ENCODE results near the gene GPR78. TPM values are rescaled to one million over a fixed set of nuclear protein-coding genes. Genes with fewer than 3 reads are reported as not detected.

GPR78 gene
- total RNA-seq, 2 donors from 2014 or later: 0.45 TPM; not detected in 1

- Histone ChIP-seq H3K27me3 (replicated peaks; ENCODE audit: insufficient read depth) (no peaks in the 10 kb centered on the region), H3K27ac (no peak overlapping the region), H3K9me3 (no peaks in the 10 kb centered on the region), H3K36me3 (no peaks in the 10 kb centered on the region), H3K4me1 (replicated peaks) (no peaks in the 10 kb centered on the region), H3K4me3 (no peak overlapping the region)
- no peak for DNase-seq (ENCODE audit: low spot score)
- no peak for TF ChIP-seq POLR2A (IDR thresholded peaks at IDR 0.05)
- TF ChIP-seq POLR2AphosphoS5 (IDR thresholded peaks at IDR 0.05): no peak
- no peak for TF ChIP-seq CTCF (IDR thresholded peaks at IDR 0.05)
- intact Hi-C loops (cut with DNase I): loop anchor here (5.0 kb wide), 1 partner anchor 73 kb away; no protein-coding TSS in a partner anchor
- 84% methylated on average over 25 of the region's 32 CpGs for WGBS
These were observed 35.3 kb upstream of the GPR78 start for GRCh38 chr4:8544741-8545438.

- no peaks in the 10 kb centered on the region for H3K9me3 ChIP-seq
- 79% methylated on average over 9 of the region's 9 CpGs for WGBS
- H3K27me3 ChIP-seq (replicated peaks; ENCODE audit: insufficient read depth): no peaks in the 10 kb centered on the region
- H3K4me3 ChIP-seq: no peak overlapping the region
- intact Hi-C loops (cut with DNase I): loop anchor here (5.0 kb wide), 1 partner anchor 73 kb away; no protein-coding TSS in a partner anchor
- H3K27ac ChIP-seq: no peak overlapping the region
- no peak for DNase-seq (ENCODE audit: low spot score)
- no peak for TF ChIP-seq POLR2A (IDR thresholded peaks at IDR 0.05)
- no peak for TF ChIP-seq CTCF (IDR thresholded peaks at IDR 0.05)
- TF ChIP-seq POLR2AphosphoS5 (IDR thresholded peaks at IDR 0.05): no peak
- H3K4me1 ChIP-seq (replicated peaks): no peaks in the 10 kb centered on the region
- no peaks in the 10 kb centered on the region for H3K36me3 ChIP-seq
These were observed 34.8 kb upstream of the GPR78 start for GRCh38 chr4:8545439-8545765.

GRCh38 chr4:8546766-8547107 is 33.5 kb upstream of the GPR78 start:
- no peak for TF ChIP-seq POLR2AphosphoS5 (IDR thresholded peaks at IDR 0.05)
- TF ChIP-seq CTCF (IDR thresholded peaks at IDR 0.05): no peak
- TF ChIP-seq POLR2A (IDR thresholded peaks at IDR 0.05): no peak
- Histone ChIP-seq H3K4me1 (replicated peaks) (no peaks in the 10 kb centered on the region), H3K27me3 (replicated peaks; ENCODE audit: insufficient read depth) (no peaks in the 10 kb centered on the region), H3K27ac (no peak overlapping the region), H3K4me3 (no peak overlapping the region), H3K9me3 (no peaks in the 10 kb centered on the region), H3K36me3 (no peaks in the 10 kb centered on the region)
- intact Hi-C loops (cut with DNase I): loop anchor here (5.0 kb wide), 1 partner anchor 74 kb away; no protein-coding TSS in a partner anchor
- no peak for DNase-seq (ENCODE audit: low spot score)
- 78% methylated on average over 8 of the region's 8 CpGs for whole genome bisulfite sequencing

GRCh38 chr4:8547108-8547911 is 32.9 kb upstream of the GPR78 start:
- H3K4me3 ChIP-seq: no peak overlapping the region
- TF ChIP-seq CTCF (IDR thresholded peaks at IDR 0.05): peak in 3 of 4 experiments; percentile 27 to 52 (median 45)
- TF ChIP-seq POLR2A (IDR thresholded peaks at IDR 0.05): no peak
- TF ChIP-seq POLR2AphosphoS5 (IDR thresholded peaks at IDR 0.05): no peak
- no peaks in the 10 kb centered on the region for H3K27me3 ChIP-seq (replicated peaks; ENCODE audit: insufficient read depth)
- DNase-seq (ENCODE audit: low spot score): no peak
- H3K36me3 ChIP-seq: no peaks in the 10 kb centered on the region
- no peak overlapping the region for H3K27ac ChIP-seq
- intact Hi-C loops (cut with DNase I): loop anchor here (5.0 kb wide), 1 partner anchor 75 kb away; no protein-coding TSS in a partner anchor
- 70% methylated on average over 16 of the region's 16 CpGs for WGBS
- no peaks in the 10 kb centered on the region for H3K9me3 ChIP-seq
- H3K4me1 ChIP-seq (replicated peaks): no peaks in the 10 kb centered on the region

All from prostate gland (tissue), 2 donors.